NCI-H2081 treated with DMSO at 0.1 percent for 48 hours (cell line): ENCODE results near the gene SIRT5.
A peak's percentile ranks its signal among the peaks of the same experiment; 100 is the strongest.

ENCODE experiments used
- DNase-seq: peaks from one replicate; lab custom pipeline; 2025; lab: John Stamatoyannopoulos, UW

The SIRT5 gene

GRCh38 chr6:13589801-13590200 is 15.4 kb downstream of the SIRT5 start:
- no peak for DNase-seq

DNA sequence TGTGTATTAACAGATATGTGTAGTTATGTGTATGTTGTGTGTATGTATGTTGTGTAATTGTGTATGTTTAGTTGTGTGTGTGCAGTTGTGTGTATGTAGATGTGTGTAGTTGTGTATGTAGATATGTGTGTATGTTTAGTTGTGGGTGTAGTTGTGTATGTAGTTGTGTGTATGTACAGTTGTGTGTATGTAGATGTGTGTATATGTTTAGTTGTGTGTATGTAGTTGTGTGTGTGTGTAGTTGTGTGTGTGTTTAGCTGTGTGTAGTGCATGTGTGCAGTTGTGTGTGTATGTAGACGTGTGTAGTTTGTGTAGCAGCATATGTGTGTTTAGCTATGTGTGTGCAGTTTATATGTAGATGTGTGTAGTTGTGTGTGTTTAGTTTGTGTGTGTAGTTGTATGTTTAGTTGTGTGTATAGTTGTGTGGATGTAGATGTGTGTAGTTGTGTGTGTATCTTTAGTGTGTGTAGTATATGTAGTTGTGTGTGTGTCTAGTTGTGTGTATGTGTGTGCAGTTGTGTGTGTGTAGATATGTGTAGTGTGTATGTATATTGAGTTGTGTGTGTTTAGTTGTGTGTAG is 16.3 kb downstream of the SIRT5 start:
- DNase-seq, result no peak

DNA sequence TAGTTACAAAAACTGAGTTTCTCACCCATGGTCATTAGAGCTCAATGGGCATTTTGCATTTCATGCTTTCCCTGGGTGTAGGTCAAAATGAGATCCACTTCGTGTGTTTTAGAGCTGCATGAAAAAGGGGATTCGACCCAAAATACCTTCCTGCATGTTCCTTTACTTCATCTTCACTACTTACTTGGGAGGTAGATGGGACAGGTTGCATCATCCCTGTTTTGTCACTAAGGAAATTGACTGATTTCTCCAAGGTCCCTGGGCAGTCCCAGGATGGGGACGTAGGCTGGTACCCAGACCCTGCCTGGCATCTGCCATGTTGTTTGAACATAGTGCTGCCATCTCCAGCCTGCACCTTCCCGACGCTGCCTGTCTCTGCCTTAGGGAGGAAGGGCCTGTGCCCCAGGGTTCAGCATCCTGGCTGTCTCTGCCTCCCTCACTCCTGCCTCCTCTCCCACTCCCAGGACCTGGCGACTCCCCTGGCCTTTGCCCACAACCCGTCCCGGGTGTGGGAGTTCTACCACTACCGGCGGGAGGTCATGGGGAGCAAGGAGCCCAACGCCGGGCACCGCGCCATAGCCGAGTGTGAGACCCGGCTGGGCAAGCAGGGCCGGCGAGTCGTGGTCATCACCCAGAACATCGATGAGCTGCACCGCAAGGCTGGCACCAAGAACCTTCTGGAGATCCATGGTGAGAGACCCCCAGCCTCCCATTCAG is 17.0 kb downstream of the SIRT5 start:
- no peak for DNase-seq

- no peak for DNase-seq
These were observed 18.7 kb downstream of the SIRT5 start for GRCh38 chr6:13593103-13593502.

DNA sequence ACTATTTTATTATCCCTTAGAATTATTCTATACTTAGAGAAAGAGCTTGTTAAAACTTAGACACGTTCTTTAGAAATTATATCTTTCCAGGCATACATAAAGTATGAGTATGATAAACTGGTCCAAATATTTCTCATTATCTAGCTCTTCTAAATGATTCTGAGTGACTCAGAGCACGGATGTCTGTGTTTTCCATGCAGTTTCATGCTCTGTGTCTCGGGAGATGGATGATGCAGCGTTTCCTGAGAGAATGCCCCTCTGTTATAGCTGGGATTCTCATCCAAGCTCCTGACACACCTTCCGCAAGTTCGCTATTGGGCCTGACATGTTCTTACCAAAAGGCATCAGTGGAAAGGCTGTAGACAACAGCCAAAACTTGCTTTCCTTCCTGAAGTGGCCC is 19.3 kb downstream of the SIRT5 start:
- no peak for DNase-seq

DNA sequence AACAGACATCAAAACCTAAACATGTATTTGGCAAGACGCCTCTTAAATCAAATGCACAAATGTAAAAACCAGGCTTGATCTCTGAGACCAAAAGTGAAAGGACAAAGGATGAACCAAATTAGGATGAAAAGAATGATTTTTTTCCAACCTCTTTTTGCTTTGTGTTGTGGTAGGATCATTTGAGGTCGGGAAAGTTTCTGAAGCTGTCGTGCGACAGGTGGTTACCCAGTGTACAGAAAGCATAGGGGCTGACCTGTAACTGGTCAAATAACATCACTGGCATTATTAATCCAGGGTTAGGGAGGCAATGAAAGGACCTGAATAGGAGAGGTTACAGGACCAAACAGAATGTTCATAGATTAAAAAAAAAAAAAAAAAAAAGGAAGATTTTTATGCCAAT is 22.7 kb downstream of the SIRT5 start:
- no peak for DNase-seq

DNA sequence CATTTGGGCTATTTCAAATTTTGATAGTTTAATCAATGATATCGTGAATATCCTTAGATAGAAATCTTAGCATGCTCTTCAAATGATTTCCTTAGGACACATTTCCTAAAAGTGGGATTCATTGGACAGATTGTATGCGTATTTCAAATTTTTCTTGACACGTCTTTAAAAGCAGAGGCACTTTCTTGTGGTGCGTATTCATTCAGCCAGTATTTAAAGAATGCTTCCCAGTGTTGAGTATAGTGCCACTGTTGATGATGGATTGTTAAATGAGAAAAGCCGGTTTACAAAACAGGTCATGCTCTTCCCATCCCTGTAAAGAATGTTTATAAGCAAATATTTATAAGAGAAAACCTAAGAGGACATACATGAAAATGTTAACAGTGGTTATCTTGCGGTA is 25.6 kb downstream of the SIRT5 start:
- DNase-seq, result no peak

DNA sequence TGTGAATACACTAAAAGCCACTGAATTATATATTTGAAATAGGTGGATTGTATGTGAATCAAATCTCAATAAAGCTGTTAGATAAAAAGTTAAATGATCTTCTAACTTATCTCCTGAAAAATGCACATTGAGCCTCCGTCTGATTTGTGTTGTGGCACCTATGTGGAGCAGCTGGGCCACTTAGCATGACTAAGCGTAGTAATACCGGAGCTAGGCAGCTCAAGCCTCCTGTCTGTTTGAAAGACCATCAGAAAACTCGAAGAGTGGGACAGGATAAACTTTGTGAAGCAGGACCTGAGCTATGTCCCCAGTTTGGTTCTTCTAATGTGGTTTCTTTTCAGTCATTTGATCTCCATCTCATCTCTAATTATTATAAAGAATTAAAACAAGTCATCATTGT is 29.7 kb downstream of the SIRT5 start:
- DNase-seq, result no peak

DNA sequence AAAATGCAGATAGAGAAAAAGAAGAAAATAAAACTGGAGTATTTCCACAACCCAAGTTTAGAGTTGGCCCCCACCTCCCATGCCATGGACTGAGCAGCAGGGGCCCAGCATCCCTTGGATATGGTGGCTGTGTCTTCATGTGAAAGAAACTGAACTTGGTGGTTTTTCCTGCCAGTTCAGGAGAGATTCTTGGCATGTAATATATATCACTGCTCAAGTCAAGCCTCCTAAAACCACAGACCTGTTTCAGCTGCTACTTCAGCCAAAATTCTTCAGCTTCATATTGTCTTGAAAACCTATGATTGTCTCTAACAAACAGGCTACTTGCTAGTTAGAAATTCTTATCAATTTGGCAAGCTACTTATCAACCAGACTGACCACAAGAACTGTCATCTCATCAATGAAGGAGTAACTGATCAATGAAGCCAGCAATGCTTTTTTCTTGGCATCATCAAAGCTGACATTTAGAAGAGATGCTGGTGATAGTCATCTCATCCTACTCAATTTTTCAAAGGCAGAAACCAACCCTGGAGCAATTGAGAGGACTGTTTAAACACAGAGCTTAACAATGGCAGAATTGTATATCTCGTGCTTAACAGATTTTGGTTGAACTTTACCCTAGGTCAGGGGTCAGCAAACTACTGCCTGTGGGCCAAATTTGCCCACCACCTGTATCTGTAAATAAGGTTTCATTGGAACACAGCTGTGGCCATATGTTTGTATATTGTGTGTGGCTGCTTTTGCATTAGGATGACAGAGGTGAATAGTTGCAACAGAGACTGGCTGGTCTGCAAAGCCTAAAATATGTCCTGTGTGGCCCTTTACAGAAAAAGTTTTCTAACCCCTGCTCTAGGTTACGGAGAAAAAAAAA is 30.4 kb downstream of the SIRT5 start:
- no peak for DNase-seq

- DNase-seq, result no peak
These were observed 31.2 kb downstream of the SIRT5 start for GRCh38 chr6:13605634-13606033.

DNA sequence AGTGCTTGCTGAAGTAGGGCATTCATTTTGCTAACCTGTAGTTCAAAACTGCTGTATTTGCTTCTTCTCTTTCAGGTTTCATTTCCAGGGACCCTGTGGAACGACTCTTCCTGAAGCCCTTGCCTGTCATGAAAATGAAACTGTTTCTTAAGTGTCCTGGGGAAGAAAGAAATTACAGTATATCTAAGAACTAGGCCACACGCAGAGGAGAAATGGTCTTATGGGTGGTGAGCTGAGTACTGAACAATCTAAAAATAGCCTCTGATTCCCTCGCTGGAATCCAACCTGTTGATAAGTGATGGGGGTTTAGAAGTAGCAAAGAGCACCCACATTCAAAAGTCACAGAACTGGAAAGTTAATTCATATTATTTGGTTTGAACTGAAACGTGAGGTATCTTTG is 37.3 kb downstream of the SIRT5 start:
- no peak for DNase-seq

DNA sequence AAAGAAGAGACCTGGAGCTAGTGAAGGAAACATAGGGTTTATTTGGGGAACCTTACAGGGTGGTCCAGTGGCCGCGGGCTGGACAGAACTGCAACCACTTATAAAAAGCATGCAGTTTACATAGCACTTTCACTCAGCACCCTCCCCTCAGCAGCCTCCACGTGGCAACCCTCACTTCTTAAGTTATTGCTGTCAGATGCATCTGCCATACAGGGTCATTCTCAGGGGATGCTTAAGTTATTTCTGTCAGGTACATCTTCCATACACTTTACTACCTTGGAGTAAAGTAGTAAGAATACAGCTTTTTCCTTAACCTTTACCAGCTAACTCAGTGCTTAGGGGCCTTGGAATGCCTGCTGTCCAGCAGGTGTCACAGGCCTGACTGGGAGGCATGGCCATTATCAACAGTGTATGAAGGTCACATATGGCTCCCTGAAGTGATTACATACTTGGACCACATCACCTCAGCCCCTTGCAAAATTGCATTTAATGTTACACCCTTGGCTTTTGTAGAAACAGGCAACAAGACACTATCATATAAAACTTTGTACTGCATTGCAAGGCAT is 38.7 kb downstream of the SIRT5 start:
- DNase-seq, result no peak

DNA sequence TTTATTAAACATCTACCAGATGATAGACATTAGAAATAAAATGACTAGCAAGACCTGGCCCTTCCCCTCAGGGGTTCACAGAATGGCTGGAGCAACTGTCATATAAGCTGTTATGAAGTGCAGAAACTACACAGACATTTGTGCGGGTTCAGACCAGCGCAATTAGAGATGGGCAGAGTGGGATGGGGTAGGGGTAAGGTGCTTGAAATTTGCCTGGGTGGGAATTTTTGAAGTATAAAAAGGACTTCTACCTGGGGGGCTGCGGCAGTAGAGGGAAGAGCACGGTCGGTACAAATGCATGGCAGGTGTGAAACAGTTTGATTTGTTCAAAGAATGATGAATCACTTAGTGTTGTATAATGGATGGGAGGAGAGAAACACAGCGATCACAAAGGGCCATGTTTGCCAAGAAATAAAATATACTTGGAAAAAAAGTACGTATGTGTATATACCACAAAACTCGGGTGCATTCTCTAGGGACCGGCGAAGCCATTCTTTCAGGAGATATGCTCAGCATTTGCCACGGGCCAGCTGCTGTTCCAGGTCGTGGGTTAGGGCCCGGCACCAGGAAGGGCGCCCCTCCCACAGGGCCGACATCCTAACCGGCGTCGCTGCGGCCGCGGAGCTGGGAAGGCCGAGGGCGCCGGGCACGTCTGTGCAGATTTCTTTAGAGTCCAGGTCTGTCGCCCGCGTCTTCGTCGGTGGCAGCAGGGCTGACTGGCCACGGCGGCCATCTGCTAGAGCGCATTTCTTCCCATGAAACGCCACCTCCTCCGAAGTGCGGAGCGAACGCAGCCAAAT is 39.9 kb downstream of the SIRT5 start:
- no peak for DNase-seq

GRCh38 chr6:13614926-13615791 is 40.8 kb downstream of the SIRT5 start, which contains the start of gene NOL7:
Gene NOL7, plus strand, starts transcription at chr6:13615335. Its CDS starts 24 bp downstream, at chr6:13615359.
- DNase-seq, result peak; percentile 79

GRCh38 chr6:13615792-13616120 is 41.4 kb downstream of the SIRT5 start:
- no peak for DNase-seq

DNA sequence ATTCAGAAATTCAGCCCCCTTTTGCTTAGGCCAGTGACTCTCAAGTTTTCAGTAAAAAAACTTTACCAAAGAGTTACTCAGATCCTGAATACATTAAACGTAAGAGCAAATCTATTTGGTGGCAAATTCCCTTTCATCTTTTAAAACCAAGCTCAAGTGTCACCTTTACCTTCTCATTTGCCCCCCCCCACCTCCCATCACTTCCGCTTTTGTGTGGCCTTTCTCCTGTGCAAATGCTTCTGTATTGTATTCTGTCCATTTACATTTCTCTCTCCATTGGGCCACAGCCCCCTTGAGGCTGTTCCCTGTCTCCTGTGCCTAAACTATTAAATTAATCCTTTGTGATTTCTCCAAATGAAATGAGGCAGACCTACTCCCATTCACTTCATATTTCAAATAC is 42.7 kb downstream of the SIRT5 start:
- no peak for DNase-seq

GRCh38 chr6:13624871-13625288 is 50.5 kb downstream of the SIRT5 start:
- DNase-seq, result no peak

DNA sequence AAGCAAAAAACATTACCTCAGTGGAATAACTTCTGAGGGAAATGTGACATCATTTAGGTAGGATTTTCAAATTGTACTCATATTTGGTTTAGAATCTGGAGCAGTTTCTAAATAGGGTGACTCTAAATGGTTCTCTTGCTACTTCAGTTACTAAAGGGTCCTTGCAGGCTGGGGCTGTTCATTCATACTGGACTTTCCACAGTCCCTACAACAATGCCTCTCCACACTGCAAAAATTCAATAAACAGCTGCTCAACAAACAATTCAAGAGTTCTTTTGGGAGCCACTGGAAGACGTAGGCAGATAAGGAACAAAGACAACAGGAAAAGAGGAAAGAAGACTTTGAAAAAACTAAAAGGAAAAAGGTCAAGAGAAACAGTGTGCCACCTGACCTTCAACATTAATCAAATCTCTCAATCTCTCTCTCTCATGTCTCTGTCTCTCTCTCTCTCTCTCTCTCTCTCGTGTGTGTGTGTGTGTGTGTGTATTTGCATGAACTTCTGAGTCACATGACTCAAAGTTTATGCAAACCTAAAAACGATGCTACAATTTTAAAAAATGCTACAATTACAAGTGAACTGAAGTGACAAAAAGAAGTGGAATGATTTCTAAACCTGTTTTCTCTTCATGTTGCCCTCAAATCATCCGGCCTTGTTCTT is 55.2 kb downstream of the SIRT5 start:
- DNase-seq, result no peak

DNA sequence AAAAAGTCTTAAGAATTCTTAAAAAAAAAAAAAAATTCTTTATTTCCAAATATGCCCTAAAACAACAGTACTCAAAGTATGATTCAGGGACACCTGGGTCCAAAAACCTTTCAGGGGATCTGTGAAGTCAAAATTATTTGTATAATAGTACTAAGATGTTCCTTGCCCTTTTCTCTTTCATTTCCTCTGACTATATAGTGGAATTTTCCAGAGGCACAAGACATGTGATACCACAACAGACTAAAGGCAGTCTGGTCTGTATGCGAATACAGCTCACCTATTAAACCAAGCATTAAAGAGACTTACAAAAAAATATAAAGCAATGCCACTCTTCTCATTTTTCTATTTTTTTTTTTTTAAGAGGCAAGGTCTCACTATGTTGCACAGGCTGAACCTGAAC is 56.1 kb downstream of the SIRT5 start:
- no peak for DNase-seq

GRCh38 chr6:13633343-13633742 is 58.9 kb downstream of the SIRT5 start:
- DNase-seq, result no peak
